Stomach (tissue), 9 donors: ENCODE data around the gene NRDE2. TPM values are rescaled to one million over a fixed set of nuclear protein-coding genes. Genes with fewer than 3 reads are reported as not detected.
A peak's percentile ranks its signal among the peaks of the same experiment; 100 is the strongest.

Experiments
- DNase-seq, 2 donors: peaks; one replicate each; pipeline versions ENCODE4 v3.0.0 to v3.0.0-alpha.2; 2013 to 2019
- H3K27ac ChIP-seq, 5 donors: fragments of 200-600 bp in 4 of 5; sonication (generic) in 4 of 5; one replicate each; pipeline ENCODE4 v1.5.1; 2013 to 2019; ENCODE audit warnings: mild to moderate bottlenecking in 1 of 5, moderate library complexity in 1 of 5
- H3K27me3 ChIP-seq, 3 donors: fragments of 200-600 bp; sonication (generic); one replicate each; pipeline ENCODE4 v1.5.1; 2017 to 2019; ENCODE audit warnings: mixed run types in 1 of 3
- H3K36me3 ChIP-seq, 4 donors: fragments of 200-600 bp; sonication (generic); 1 replicate in 3 of 4; 2 replicates in 1 of 4; pipeline ENCODE4 v1.5.1; 2016 to 2019
- H3K4me1 ChIP-seq, 4 donors: fragments of 200-600 bp; sonication (generic); one replicate each; pipeline ENCODE4 v1.5.1; 2016 to 2019
- H3K4me3 ChIP-seq, 4 donors: fragments of 200-600 bp; sonication (generic) in 3 of 4; one replicate each; pipeline ENCODE4 v1.5.1; 2016 to 2019; ENCODE audit warnings: mild to moderate bottlenecking in 1 of 4
- H3K9me3 ChIP-seq, 4 donors: fragments of 200-600 bp; sonication (generic); one replicate each; pipeline ENCODE4 v1.5.1; 2016 to 2019
- EP300 ChIP-seq: sonication (generic); formaldehyde crosslinking; IDR thresholded peaks from one replicate; pipeline ENCODE4 v1.6.1; 2017; ENCODE audit warnings: antibody characterized with exemption
- POLR2A ChIP-seq, 4 donors: fragments of 450-650 bp; IDR thresholded peaks; one replicate each; pipeline ENCODE4 v1.6.1; 2016; ENCODE audit warnings: antibody characterized with exemption in 4 of 4, control low read depth in 2 of 4, mild to moderate bottlenecking in 1 of 4, moderate library complexity in 1 of 4
- POLR2AphosphoS5 ChIP-seq, 3 donors: sonication (generic); formaldehyde crosslinking; IDR thresholded peaks; one replicate each; pipeline ENCODE4 v1.6.1; 2016; ENCODE audit warnings: antibody characterized with exemption in 3 of 3
- WGBS, 5 donors: extraction: QIAGEN DNeasy Blood & Tissue Kit in 3 of 5; methylation state at CpG; one replicate each; pipeline versions ENCODE4 v1.1.5 to v1.1.7; 2013 to 2018; 5-methylcytosine and 5-hydroxymethylcytosine counted together
- intact Hi-C: fragments of 100-400 bp; cut with DNase I; formaldehyde crosslinking; loops from one replicate; pipeline ENCODE4 v1.15.1; 2023; ENCODE audit warnings: low total_unique reads
- polyA plus RNA-seq, 3 donors: library from polyadenylated mRNA; stranded (reverse); fragments of 200-250 nt; gene quantifications; one replicate each; pipeline ENCODE4 v1.2.3, GENCODE V29; 2013
- total RNA-seq, 5 donors: library from RNA; depleted of rRNA; stranded (reverse); fragments of >200 nt; gene quantifications; one replicate each; pipeline versions ENCODE4 v1.1.0 to v1.2.3, GENCODE V29; 2014 to 2016
- TF ChIP-seq, protein P1 (sequence below), 7 experiments: fragments of 450-650 bp in 4 of 7; fragments of 200-600 bp in 3 of 7; sonication (generic) in 3 of 7; IDR thresholded peaks; one replicate each; pipeline ENCODE4 v1.5.1; 2016 to 2019; ENCODE audit warnings: antibody characterized with exemption in 7 of 7, control low read depth in 2 of 7, mild to moderate bottlenecking in 1 of 7
- donor health status: healthy with polysubstance abuse.
- donor health status: Bipolar disorder and iron deficiency.
- donor health status: healthy.

NRDE2 gene
- total and polyA plus RNA-seq, 8 donors, result 5.7 to 34.8 (median 15.7) TPM

GRCh38 chr14:90273532-90273931 is 58.2 kb downstream of the NRDE2 start:
- no peak overlapping the region for H3K4me3 ChIP-seq
- DNase-seq, result no peak
- peaks cover 0 to 21% (median 2%) of the 10 kb centered on the region in 4 donors for H3K4me1 ChIP-seq
- H3K27me3 ChIP-seq, result no peaks in the 10 kb centered on the region
- H3K27ac ChIP-seq, result peak overlapping the region in 2 of 5 donors; percentile 12 to 38
- no peak for TF ChIP-seq EP300
- TF ChIP-seq, protein P1, sequence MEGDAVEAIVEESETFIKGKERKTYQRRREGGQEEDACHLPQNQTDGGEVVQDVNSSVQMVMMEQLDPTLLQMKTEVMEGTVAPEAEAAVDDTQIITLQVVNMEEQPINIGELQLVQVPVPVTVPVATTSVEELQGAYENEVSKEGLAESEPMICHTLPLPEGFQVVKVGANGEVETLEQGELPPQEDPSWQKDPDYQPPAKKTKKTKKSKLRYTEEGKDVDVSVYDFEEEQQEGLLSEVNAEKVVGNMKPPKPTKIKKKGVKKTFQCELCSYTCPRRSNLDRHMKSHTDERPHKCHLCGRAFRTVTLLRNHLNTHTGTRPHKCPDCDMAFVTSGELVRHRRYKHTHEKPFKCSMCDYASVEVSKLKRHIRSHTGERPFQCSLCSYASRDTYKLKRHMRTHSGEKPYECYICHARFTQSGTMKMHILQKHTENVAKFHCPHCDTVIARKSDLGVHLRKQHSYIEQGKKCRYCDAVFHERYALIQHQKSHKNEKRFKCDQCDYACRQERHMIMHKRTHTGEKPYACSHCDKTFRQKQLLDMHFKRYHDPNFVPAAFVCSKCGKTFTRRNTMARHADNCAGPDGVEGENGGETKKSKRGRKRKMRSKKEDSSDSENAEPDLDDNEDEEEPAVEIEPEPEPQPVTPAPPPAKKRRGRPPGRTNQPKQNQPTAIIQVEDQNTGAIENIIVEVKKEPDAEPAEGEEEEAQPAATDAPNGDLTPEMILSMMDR (IDR thresholded peaks at IDR 0.05), result no peak
- TF ChIP-seq POLR2A (IDR thresholded peaks at IDR 0.05), result no peak
- no peak for TF ChIP-seq POLR2AphosphoS5 (IDR thresholded peaks at IDR 0.05)
- intact Hi-C loops, result no loop called here
- 53 to 68% (median 56%) methylated on average over 8 of the region's 8 CpGs for WGBS, 5 donors
- no peaks in the 10 kb centered on the region for H3K9me3 ChIP-seq
- peaks cover 49 to 94% (median 88%) of the 10 kb centered on the region in 4 donors for H3K36me3 ChIP-seq

DNA sequence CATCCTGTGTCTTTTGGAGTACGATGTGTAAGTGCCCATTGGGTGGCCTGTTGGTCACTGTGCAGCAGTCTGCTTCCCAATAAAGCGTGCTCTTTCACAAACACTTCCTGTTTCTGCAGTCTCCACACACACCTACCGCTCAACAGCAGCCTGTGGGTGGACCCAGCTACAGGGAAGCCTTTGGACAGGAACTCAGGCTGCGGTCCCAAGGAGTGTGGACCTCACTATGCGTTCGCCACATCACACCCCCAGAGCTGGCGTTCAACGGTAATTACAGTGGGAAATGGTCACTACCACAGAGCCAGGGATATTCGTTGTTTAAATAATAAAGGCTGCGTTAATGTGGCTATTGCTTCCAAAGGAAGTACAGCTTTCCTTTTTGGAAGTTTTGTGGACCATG is 59.2 kb downstream of the NRDE2 start:
- Histone ChIP-seq H3K9me3 (no peaks in the 10 kb centered on the region), H3K36me3 (peaks cover 44 to 94% (median 88%) of the 10 kb centered on the region in 4 donors), H3K27ac (no peak overlapping the region), H3K4me3 (no peak overlapping the region), H3K4me1 (peaks cover 0 to 21% (median 2%) of the 10 kb centered on the region in 4 donors), H3K27me3 (no peaks in the 10 kb centered on the region)
- no peak for DNase-seq
- TF ChIP-seq EP300, result no peak
- no peak for TF ChIP-seq POLR2AphosphoS5 (IDR thresholded peaks at IDR 0.05)
- no peak for TF ChIP-seq POLR2A (IDR thresholded peaks at IDR 0.05)
- TF ChIP-seq, protein P1 (IDR thresholded peaks at IDR 0.05), result no peak
- intact Hi-C loops, result no loop called here
- WGBS, 5 donors, result 72 to 85% (median 82%) methylated on average over 9 to 10 of the region's 10 CpGs

DNA sequence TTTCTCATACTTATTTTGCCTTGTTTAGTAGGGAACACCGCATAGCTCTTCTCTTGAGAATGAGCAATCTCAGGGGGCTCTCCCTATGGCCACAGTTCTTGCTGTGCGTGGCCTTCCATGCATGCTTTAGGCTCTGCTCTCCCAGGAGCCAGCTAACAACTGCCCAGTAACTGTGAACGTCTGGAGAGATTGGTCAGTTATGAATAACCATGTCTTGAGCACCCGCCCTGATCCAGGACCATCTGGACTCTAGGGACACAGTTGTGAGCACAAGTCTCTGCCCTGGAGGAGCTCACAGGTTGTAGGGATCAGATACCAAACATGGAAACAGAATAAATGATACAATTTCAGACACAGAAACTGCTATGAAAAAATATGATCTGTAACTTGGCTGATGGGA is 63.3 kb downstream of the NRDE2 start:
- Histone ChIP-seq H3K9me3 (no peaks in the 10 kb centered on the region), H3K27me3 (no peaks in the 10 kb centered on the region), H3K4me1 (peaks cover 0 to 4% (median 0%) of the 10 kb centered on the region in 4 donors), H3K27ac (no peak overlapping the region), H3K36me3 (peaks cover 74 to 99% (median 98%) of the 10 kb centered on the region in 4 donors), H3K4me3 (no peak overlapping the region)
- no peak for DNase-seq
- TF ChIP-seq EP300, result no peak
- TF ChIP-seq POLR2A (IDR thresholded peaks at IDR 0.05), result no peak
- TF ChIP-seq, protein P1 (IDR thresholded peaks at IDR 0.05), result no peak
- no peak for TF ChIP-seq POLR2AphosphoS5 (IDR thresholded peaks at IDR 0.05)
- 88 to 94% (median 91%) methylated on average over 4 of the region's 4 CpGs for WGBS, 5 donors
- intact Hi-C loops, result no loop called here

- TF ChIP-seq, protein P1 (IDR thresholded peaks at IDR 0.05), result no peak
- no peak for TF ChIP-seq POLR2A (IDR thresholded peaks at IDR 0.05)
- Histone ChIP-seq H3K4me3 (no peak overlapping the region), H3K27ac (no peak overlapping the region), H3K27me3 (no peaks in the 10 kb centered on the region), H3K4me1 (no peaks in the 10 kb centered on the region), H3K9me3 (no peaks in the 10 kb centered on the region), H3K36me3 (peaks cover 73 to 96% (median 95%) of the 10 kb centered on the region in 4 donors)
- 94 to 97% (median 96%) methylated on average over 9 of the region's 9 CpGs for WGBS, 5 donors
- intact Hi-C loops, result no loop called here
- no peak for DNase-seq
These were observed 65.1 kb downstream of the NRDE2 start for GRCh38 chr14:90266441-90267154.
